SK-N-MC (cell line): Measurements from ENCODE around the gene ARPC5.
"Not testable (repeated sequence)": the region's sequence is repeated elsewhere in the genome, so short reads cannot be mapped to it uniquely, and the experiment has no call there.

ENCODE experiments used
- DNase-seq: peaks from one replicate; pipeline ENCODE4 v3.0.0-alpha.2; 2011; ENCODE audit warnings: low read depth, low spot score
- H3K27ac ChIP-seq: fragments of 200-600 bp; sonication (generic); 2 replicates; pipeline ENCODE4 v1.5.1; 2016; ENCODE audit warnings: mixed run types
- H3K36me3 ChIP-seq: fragments of 200-600 bp; sonication (generic); 2 replicates; pipeline ENCODE4 v1.6.1; 2017; ENCODE audit warnings: antibody characterized with exemption, low read length, mixed read lengths; ENCODE audit not compliant: insufficient read depth
- H3K4me3 ChIP-seq: fragments of 200-600 bp; sonication (generic); 2 replicates; pipeline ENCODE4 v1.5.1; 2016
- H3K9ac ChIP-seq: fragments of 200-600 bp; sonication (generic); 2 replicates; pipeline ENCODE4 v1.8.0; 2017; ENCODE audit warnings: mixed run types, mixed read lengths; ENCODE audit not compliant: insufficient read length
- H3K9me3 ChIP-seq: fragments of 200-600 bp; sonication (generic); 2 replicates; pipeline ENCODE4 v1.6.1; 2017; ENCODE audit warnings: low read depth, mild to moderate bottlenecking, antibody characterized with exemption, low read length, moderate library complexity, mixed read lengths
- EZH2 ChIP-seq: fragments of 200-600 bp; sonication (generic); IDR thresholded peaks from one replicate; pipeline ENCODE4 v1.6.1; 2017; ENCODE audit warnings: antibody characterized with exemption
- FOXP2 ChIP-seq: optimal IDR thresholded peaks from 2 replicates; pipeline ENCODE3; 2011; ENCODE audit warnings: mild to moderate bottlenecking, moderate library complexity; ENCODE audit not compliant: insufficient read depth; ENCODE audit errors: extremely low read length, control extremely low read depth
- POLR2AphosphoS5 ChIP-seq: IDR thresholded peaks from 2 replicates; pipeline ENCODE4 v1.6.1; 2012; ENCODE audit warnings: mild to moderate bottlenecking, low read depth, low read length, borderline replicate concordance

Gene ARPC5

DNA sequence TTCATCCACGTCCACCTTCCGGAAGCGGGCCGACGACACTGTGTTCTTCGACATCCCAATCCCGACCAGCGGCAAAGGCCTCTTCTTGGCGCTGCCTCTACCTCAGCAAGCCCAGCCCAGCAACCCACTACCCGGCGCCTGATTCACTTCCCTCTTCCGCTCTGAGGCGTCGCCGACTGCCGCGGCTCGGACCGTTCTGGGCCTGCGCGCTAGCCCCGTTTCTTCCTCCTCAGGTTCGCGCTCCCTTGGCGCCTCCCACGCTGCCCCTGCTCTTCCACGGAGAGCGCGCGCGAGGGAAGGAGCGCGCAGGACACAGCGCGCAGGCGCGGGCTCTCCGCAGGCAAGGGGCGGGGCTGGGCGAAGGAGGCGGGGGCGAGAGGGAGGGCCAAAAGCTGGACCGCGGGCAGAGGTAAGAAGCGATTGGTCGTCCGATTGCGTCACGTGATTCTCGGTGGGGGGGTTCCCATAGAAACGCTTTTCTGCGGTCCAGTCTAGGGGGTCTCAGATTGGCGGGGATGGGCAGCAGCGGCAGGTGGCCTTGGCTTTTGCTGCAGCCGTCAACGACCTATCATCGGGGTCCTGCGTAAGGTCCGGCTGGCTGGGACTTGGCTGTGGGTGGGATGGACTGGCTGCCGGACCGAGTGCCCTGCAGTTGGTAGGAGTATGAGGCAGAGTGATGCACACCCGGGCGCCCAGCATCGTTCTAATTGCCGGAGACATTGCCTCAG is at the start of gene ARPC5:
Gene ARPC5 (minus strand): TSS at position 178 of the 728 bp plus-strand sequence. CDS start 124 bp downstream, at position 54.
- peak within 1 kb of the TSS; percentile 91 for H3K27ac ChIP-seq
- peaks cover 20% of the 10 kb centered on the region for H3K36me3 ChIP-seq
- TF ChIP-seq POLR2AphosphoS5 (peak; percentile 89), EZH2 (no peak)

DNA sequence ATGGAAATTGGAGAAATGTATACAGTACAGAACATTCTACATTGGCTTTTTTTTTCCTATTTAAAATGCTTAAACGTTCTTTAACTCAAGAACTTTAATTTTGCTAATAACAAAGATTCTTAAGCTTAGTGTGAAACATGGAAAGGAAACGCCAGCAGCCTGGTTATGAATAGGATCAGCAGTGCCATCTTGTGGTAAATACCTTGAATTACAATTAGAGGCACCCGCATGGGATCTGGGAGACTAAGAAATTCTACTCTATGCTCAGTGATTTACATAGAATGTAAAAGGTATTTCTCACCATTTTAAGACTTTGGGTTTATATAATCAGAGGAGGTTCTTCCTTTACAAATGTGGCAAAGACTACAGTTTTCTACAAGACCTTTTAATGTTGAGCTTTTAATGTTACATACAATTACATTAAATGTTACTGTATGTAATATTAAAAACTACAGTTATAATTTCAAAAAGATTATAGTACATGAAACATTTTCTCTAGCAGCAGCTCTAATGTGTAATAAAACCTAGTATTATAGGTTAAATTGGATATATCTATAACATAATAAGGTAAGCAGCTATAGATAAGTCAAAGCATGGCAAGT is 49.6 kb upstream of the ARPC5 start:
- no peak overlapping the region for H3K4me3 ChIP-seq
- peak overlapping the region; percentile 43 for H3K9ac ChIP-seq
- TF ChIP-seq POLR2AphosphoS5 (no peak), EZH2 (no peak), FOXP2 (no peak)
- peak overlapping the region; percentile 86 for H3K27ac ChIP-seq
- DNase-seq, result peak; percentile 79
- H3K9me3 ChIP-seq, result no peaks in the 10 kb centered on the region
- H3K36me3 ChIP-seq, result no peaks in the 10 kb centered on the region

More for the DNA sequence above, at the start of gene ARPC5:
- Histone ChIP-seq H3K9ac (peak within 1 kb of the TSS; percentile 94), H3K9me3 (no peaks in the 10 kb centered on the region), H3K4me3 (peak within 1 kb of the TSS; percentile 94)
- peak; percentile 70 for DNase-seq

GRCh38 chr1:183679363-183679762 is 43.8 kb upstream of the ARPC5 start:
- H3K4me3 ChIP-seq, H3K9me3 ChIP-seq, H3K9ac ChIP-seq, H3K27ac ChIP-seq, H3K36me3 ChIP-seq, DNase-seq: not testable (repeated sequence)

DNA sequence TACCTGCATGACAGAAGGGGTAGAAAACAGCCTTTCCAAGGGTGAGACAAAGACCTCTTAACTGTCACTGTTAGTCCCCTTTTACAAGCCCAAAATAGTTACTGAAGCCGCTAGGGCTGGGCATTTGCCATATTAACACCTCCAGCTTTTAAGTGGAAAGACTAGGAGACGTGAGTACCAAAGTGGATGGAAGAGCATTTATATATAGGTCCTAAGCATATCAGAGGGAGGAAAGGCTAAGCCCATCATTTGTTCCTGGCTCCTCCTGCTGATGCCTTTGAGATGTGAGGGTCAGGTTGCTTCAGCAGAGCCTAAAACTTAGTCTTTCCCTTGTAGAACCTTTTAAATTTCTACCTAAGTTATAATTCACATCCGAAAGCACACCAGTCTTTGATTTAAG is 43.2 kb upstream of the ARPC5 start:
- Histone ChIP-seq H3K9me3 (no peaks in the 10 kb centered on the region), H3K27ac (no peak overlapping the region), H3K4me3 (no peak overlapping the region), H3K36me3 (no peaks in the 10 kb centered on the region), H3K9ac (no peak overlapping the region)
- no peak for DNase-seq
- TF ChIP-seq FOXP2, result no peak
- no peak for TF ChIP-seq EZH2
- TF ChIP-seq POLR2AphosphoS5, result no peak

DNA sequence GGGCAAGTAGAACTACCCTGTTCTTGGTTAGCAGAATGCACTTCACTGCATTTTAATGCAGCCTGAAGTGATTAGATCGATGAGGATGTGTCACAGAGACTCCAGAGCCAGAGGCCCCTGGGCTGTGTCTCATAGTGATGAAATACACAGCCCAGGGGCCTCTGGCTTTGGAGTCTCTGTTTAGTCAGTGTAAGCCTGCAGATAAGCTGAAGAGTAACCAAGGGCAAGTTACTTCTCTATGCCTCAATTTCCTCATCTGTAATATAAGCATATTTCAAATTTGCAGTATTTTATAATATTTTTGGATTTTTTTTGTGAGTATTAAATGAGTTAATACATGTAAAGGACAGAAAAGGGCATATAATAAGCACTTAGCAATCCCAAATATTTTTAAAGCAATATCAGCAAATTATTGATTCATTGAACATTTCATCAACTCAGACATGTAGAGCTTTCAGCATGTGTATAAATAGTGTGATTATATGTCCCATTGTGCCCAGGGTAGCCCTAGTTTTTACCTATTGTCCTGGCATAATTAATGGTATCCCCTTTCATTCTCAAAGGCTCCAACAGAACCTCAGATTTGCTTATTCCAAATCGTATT is 41.1 kb upstream of the ARPC5 start:
- no peak for DNase-seq
- no peak overlapping the region; the same call in 1 of the 2 replicates for H3K27ac ChIP-seq
- TF ChIP-seq FOXP2 (no peak), EZH2 (no peak), POLR2AphosphoS5 (no peak)
- H3K9ac ChIP-seq, result no peak overlapping the region
- no peaks in the 10 kb centered on the region for H3K36me3 ChIP-seq
- peaks cover under 1% of the 10 kb centered on the region; the same call in 1 of the 2 replicates for H3K9me3 ChIP-seq
- H3K4me3 ChIP-seq, result peak overlapping the region; percentile 21; the same call in 1 of the 2 replicates

GRCh38 chr1:183675883-183676585 is 40.5 kb upstream of the ARPC5 start:
- no peaks in the 10 kb centered on the region for H3K36me3 ChIP-seq
- peaks cover 4% of the 10 kb centered on the region; the same call in 1 of the 2 replicates for H3K9me3 ChIP-seq
- H3K9ac ChIP-seq, result no peak overlapping the region
- DNase-seq, result no peak
- no peak overlapping the region for H3K27ac ChIP-seq
- peak overlapping the region; percentile 21; the same call in 1 of the 2 replicates for H3K4me3 ChIP-seq
- no peak for TF ChIP-seq FOXP2

- H3K9me3 ChIP-seq, result peaks cover 4% of the 10 kb centered on the region; the same call in 1 of the 2 replicates
- DNase-seq, result no peak
- no peak overlapping the region for H3K4me3 ChIP-seq
- no peak for TF ChIP-seq POLR2AphosphoS5
- no peak for TF ChIP-seq EZH2
- no peak for TF ChIP-seq FOXP2
- H3K9ac ChIP-seq, result no peak overlapping the region
- H3K27ac ChIP-seq, result no peak overlapping the region
- no peaks in the 10 kb centered on the region for H3K36me3 ChIP-seq
These were observed 39.8 kb upstream of the ARPC5 start for GRCh38 chr1:183675381-183675780.

GRCh38 chr1:183674886-183675285 is 39.3 kb upstream of the ARPC5 start:
- Histone ChIP-seq H3K36me3 (no peaks in the 10 kb centered on the region), H3K4me3 (no peak overlapping the region), H3K9me3 (peaks cover 4% of the 10 kb centered on the region; the same call in 1 of the 2 replicates), H3K9ac (no peak overlapping the region), H3K27ac (no peak overlapping the region)
- TF ChIP-seq FOXP2 (no peak), EZH2 (no peak), POLR2AphosphoS5 (no peak)
- DNase-seq, result no peak
